ENCODE results near the gene FSTL4. TPM values are rescaled to one million over a fixed set of nuclear protein-coding genes. Genes with fewer than 3 reads are reported as not detected.

The FSTL4 gene
- total and polyA plus RNA-seq, 2 experiments from 2014 or later, result 1.4 to 2.8 TPM

DNA sequence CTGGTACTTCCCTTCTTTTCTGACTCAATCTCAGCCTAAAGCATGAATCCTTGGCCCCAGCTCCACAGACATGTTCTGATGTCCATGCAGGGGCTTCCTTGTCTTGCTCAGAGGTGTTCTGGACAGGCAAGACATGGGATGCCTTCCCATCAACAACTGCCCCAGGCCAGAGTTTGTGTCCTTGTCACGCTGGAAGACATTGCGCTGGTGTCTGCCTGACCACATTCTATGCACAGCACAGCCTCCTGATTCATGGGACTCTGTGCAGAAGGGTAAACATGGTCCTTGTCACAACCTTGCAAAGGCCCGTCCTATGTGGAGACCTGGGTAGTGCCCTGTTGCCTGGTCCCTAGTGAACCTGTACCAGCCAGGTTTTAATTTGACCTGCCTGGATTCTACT lies 212.2 kb downstream of the FSTL4 start:
- Histone ChIP-seq H3K27ac (ENCODE audit: low read depth) (no peak overlapping the region), H3K4me1 (ENCODE audit: insufficient read depth) (peaks cover 6% of the 10 kb centered on the region; the same call in 1 of the 2 replicates), H3K27me3 (ENCODE audit: insufficient read depth) (no peaks in the 10 kb centered on the region), H3K36me3 (ENCODE audit: insufficient read depth) (no peaks in the 10 kb centered on the region), H4K20me1 (replicated peaks; ENCODE audit: insufficient read depth) (no peaks in the 10 kb centered on the region), H2AFZ (no peak overlapping the region), H3K79me2 (replicated peaks; ENCODE audit: insufficient read depth) (no peaks in the 10 kb centered on the region), H3K9me2 (ENCODE audit: insufficient read depth) (no peaks in the 10 kb centered on the region; the same call in 1 of the 2 replicates), H3F3A (replicated peaks; ENCODE audit: low read depth) (no peaks in the 10 kb centered on the region), H3K4me3 (no peak overlapping the region), H3K4me2 (no peak overlapping the region)
- Mint-ChIP-seq H3K4me1 (peaks cover 25% of the 10 kb centered on the region), H3K9me3 (peaks cover 7% of the 10 kb centered on the region; the same call in 2 of the 3 replicates), H3K4me3 (no peak overlapping the region), H3K27me3 (ENCODE audit: insufficient read depth, low read depth, poor library complexity) (peaks cover 4% of the 10 kb centered on the region), H3K27ac (no peak overlapping the region), H3K36me3 (ENCODE audit: low read depth) (peaks cover 3% of the 10 kb centered on the region; the same call in 1 of the 3 replicates)
- DNase-seq (ENCODE audit: low spot score) (no peak), ATAC-seq (no peak)
- TF ChIP-seq ZNF114 (CRISPR knock-in tag; IDR thresholded peaks at IDR 0.05), result no peak
- no peak for TF ChIP-seq JUNB (IDR thresholded peaks at IDR 0.05; ENCODE audit: unreplicated experiment)
- no peak for TF ChIP-seq STAT1 (IDR thresholded peaks at IDR 0.05; ENCODE audit: unreplicated experiment)
- TF ChIP-seq, protein P1, sequence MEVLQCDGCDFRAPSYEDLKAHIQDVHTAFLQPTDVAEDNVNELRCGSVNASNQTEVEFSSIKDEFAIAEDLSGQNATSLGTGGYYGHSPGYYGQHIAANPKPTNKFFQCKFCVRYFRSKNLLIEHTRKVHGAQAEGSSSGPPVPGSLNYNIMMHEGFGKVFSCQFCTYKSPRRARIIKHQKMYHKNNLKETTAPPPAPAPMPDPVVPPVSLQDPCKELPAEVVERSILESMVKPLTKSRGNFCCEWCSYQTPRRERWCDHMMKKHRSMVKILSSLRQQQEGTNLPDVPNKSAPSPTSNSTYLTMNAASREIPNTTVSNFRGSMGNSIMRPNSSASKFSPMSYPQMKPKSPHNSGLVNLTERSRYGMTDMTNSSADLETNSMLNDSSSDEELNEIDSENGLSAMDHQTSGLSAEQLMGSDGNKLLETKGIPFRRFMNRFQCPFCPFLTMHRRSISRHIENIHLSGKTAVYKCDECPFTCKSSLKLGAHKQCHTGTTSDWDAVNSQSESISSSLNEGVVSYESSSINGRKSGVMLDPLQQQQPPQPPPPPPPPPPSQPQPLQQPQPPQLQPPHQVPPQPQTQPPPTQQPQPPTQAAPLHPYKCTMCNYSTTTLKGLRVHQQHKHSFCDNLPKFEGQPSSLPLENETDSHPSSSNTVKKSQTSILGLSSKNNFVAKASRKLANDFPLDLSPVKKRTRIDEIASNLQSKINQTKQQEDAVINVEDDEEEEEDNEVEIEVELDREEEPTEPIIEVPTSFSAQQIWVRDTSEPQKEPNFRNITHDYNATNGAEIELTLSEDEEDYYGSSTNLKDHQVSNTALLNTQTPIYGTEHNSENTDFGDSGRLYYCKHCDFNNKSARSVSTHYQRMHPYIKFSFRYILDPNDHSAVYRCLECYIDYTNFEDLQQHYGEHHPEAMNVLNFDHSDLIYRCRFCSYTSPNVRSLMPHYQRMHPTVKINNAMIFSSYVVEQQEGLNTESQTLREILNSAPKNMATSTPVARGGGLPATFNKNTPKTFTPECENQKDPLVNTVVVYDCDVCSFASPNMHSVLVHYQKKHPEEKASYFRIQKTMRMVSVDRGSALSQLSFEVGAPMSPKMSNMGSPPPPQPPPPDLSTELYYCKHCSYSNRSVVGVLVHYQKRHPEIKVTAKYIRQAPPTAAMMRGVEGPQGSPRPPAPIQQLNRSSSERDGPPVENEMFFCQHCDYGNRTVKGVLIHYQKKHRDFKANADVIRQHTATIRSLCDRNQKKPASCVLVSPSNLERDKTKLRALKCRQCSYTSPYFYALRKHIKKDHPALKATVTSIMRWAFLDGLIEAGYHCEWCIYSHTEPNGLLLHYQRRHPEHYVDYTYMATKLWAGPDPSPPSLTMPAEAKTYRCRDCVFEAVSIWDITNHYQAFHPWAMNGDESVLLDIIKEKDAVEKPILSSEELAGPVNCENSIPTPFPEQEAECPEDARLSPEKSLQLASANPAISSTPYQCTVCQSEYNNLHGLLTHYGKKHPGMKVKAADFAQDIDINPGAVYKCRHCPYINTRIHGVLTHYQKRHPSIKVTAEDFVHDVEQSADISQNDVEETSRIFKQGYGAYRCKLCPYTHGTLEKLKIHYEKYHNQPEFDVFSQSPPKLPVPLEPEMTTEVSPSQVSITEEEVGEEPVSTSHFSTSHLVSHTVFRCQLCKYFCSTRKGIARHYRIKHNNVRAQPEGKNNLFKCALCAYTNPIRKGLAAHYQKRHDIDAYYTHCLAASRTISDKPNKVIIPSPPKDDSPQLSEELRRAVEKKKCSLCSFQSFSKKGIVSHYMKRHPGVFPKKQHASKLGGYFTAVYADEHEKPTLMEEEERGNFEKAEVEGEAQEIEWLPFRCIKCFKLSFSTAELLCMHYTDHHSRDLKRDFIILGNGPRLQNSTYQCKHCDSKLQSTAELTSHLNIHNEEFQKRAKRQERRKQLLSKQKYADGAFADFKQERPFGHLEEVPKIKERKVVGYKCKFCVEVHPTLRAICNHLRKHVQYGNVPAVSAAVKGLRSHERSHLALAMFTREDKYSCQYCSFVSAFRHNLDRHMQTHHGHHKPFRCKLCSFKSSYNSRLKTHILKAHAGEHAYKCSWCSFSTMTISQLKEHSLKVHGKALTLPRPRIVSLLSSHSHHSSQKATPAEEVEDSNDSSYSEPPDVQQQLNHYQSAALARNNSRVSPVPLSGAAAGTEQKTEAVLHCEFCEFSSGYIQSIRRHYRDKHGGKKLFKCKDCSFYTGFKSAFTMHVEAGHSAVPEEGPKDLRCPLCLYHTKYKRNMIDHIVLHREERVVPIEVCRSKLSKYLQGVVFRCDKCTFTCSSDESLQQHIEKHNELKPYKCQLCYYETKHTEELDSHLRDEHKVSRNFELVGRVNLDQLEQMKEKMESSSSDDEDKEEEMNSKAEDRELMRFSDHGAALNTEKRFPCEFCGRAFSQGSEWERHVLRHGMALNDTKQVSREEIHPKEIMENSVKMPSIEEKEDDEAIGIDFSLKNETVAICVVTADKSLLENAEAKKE (CRISPR knock-in tag; IDR thresholded peaks at IDR 0.05), result no peak
- no peak for TF ChIP-seq ZNF331 (CRISPR knock-in tag; IDR thresholded peaks at IDR 0.05; ENCODE audit: low read depth)
- TF ChIP-seq, protein P2, sequence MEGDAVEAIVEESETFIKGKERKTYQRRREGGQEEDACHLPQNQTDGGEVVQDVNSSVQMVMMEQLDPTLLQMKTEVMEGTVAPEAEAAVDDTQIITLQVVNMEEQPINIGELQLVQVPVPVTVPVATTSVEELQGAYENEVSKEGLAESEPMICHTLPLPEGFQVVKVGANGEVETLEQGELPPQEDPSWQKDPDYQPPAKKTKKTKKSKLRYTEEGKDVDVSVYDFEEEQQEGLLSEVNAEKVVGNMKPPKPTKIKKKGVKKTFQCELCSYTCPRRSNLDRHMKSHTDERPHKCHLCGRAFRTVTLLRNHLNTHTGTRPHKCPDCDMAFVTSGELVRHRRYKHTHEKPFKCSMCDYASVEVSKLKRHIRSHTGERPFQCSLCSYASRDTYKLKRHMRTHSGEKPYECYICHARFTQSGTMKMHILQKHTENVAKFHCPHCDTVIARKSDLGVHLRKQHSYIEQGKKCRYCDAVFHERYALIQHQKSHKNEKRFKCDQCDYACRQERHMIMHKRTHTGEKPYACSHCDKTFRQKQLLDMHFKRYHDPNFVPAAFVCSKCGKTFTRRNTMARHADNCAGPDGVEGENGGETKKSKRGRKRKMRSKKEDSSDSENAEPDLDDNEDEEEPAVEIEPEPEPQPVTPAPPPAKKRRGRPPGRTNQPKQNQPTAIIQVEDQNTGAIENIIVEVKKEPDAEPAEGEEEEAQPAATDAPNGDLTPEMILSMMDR (conservative IDR thresholded peaks at IDR 0.05; ENCODE audit: low read depth in 2 of 2), result no peak
- no peak for TF ChIP-seq CREB1 (CRISPR knock-in tag; IDR thresholded peaks at IDR 0.05; ENCODE audit: low read depth)
- no peak for TF ChIP-seq EZH2phosphoT487 (IDR thresholded peaks at IDR 0.05; ENCODE audit: unreplicated experiment)
- TF ChIP-seq, protein P3, sequence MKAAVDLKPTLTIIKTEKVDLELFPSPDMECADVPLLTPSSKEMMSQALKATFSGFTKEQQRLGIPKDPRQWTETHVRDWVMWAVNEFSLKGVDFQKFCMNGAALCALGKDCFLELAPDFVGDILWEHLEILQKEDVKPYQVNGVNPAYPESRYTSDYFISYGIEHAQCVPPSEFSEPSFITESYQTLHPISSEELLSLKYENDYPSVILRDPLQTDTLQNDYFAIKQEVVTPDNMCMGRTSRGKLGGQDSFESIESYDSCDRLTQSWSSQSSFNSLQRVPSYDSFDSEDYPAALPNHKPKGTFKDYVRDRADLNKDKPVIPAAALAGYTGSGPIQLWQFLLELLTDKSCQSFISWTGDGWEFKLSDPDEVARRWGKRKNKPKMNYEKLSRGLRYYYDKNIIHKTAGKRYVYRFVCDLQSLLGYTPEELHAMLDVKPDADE (IDR thresholded peaks at IDR 0.05), result no peak
- no peak for TF ChIP-seq NANOG (IDR thresholded peaks at IDR 0.05; ENCODE audit: borderline replicate concordance)
- TF ChIP-seq POLR2AphosphoS5 (IDR thresholded peaks at IDR 0.05; ENCODE audit: low read depth), result no peak
- TF ChIP-seq EZH2 (IDR thresholded peaks at IDR 0.05; ENCODE audit: low read depth, unreplicated experiment), result no peak
- TF ChIP-seq, protein P4, sequence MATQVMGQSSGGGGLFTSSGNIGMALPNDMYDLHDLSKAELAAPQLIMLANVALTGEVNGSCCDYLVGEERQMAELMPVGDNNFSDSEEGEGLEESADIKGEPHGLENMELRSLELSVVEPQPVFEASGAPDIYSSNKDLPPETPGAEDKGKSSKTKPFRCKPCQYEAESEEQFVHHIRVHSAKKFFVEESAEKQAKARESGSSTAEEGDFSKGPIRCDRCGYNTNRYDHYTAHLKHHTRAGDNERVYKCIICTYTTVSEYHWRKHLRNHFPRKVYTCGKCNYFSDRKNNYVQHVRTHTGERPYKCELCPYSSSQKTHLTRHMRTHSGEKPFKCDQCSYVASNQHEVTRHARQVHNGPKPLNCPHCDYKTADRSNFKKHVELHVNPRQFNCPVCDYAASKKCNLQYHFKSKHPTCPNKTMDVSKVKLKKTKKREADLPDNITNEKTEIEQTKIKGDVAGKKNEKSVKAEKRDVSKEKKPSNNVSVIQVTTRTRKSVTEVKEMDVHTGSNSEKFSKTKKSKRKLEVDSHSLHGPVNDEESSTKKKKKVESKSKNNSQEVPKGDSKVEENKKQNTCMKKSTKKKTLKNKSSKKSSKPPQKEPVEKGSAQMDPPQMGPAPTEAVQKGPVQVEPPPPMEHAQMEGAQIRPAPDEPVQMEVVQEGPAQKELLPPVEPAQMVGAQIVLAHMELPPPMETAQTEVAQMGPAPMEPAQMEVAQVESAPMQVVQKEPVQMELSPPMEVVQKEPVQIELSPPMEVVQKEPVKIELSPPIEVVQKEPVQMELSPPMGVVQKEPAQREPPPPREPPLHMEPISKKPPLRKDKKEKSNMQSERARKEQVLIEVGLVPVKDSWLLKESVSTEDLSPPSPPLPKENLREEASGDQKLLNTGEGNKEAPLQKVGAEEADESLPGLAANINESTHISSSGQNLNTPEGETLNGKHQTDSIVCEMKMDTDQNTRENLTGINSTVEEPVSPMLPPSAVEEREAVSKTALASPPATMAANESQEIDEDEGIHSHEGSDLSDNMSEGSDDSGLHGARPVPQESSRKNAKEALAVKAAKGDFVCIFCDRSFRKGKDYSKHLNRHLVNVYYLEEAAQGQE (IDR thresholded peaks at IDR 0.05; ENCODE audit: unreplicated experiment), result no peak
